DMS114 treated with DMSO at 0.1 percent for 48 hours (cell line): ENCODE data around the gene ANTKMT.
A peak's percentile ranks its signal among the peaks of the same experiment; 100 is the strongest.
"Not testable (repeated sequence)": the region's sequence is repeated elsewhere in the genome, so short reads cannot be mapped to it uniquely, and the experiment has no call there.

Source experiments
- DNase-seq: peaks from one replicate; lab custom pipeline; 2025; ENCODE audit not compliant: unreplicated experiment; lab: John Stamatoyannopoulos, UW

ANTKMT gene

DNA sequence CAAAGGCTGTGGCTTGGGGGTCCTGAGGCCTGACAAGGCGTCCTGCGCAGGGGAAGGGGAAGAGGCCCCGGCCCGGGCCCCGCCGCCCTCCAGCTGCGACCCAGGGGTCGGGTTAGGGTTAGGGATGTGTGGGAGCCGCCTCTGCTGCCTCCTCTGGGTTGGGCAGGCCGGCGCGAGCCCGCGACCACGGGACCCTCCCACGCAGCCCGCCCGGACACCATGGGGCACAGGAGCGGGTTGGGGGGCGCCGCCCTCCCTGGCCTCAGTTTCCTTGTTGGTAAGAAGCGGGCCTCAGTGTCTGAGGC, 19.5 kb downstream of the ANTKMT start:
- DNase-seq: no peak

DNA sequence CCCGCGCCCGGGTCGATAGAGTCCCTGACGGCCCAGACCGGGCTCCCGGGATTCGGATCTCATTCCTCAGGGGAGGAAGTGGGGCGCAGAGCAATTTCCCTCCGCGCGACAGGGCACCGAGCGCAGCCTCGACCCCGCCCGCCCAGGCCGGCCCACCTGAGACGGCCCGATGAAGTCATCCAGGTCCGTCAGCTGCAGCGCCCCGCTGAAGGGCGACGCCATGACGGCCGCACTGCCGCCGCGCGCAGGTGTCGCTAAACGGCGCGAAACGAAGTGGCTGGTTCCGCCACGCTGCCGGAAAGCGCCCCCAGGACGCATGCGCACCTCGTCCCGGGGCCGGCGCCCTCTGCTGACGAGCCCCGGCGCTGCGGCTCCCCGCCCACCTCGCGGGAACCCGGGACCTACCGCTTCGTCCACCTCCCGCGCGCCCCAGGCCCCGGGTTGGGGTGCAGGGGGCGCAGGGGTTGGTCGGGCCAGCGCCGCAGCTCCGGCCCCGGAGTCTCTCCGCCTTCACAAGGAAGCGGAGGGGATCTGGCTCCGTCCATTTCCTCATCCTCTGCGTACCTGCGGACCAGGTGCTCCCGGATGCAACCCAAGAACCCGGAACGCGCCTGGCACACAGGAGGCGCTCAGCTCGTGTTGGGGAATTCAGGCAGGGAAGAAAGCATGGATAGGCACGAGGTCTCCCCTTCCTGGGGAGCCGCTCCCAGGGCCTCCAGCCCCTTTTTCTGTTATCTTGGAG, 20.0 kb downstream of the ANTKMT start, which contains the start of gene CIAO3:
TSS of gene CIAO3 (minus strand) at position 234 of the 742 bp plus-strand sequence. CDS start at position 222, 12 bp downstream.
- peak; percentile 42 for DNase-seq

DNA sequence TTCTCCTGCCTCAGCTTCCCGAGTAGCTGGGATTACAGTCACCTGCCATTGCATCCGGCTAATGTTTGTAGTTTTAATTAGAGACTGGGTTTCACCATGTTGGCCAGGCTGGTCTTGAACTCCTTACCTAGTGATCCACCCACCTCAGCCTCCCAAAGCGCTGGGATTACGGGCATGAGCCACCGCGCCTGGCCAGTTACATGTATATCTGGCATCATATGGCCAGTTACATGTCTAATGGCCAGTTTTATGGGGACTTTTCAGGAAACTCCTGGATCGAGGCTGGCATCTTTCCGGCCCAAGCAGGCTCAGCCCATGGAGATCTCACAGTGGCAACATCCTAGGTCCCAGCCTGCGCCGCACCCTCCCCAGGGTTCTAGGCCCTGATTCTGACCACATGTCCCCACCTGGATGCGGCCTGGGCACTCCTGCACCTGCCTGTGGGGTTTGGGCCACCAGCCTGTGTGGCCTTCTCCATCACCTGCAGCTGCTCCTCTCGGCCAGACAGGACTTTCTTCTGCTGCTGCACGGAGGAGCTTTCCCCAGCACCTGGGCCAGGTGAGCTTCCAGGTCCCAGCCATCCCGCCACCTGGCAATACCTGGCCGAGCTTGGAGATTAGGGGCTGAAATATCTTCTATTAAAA, 21.2 kb downstream of the ANTKMT start:
- DNase-seq: no peak

DNA sequence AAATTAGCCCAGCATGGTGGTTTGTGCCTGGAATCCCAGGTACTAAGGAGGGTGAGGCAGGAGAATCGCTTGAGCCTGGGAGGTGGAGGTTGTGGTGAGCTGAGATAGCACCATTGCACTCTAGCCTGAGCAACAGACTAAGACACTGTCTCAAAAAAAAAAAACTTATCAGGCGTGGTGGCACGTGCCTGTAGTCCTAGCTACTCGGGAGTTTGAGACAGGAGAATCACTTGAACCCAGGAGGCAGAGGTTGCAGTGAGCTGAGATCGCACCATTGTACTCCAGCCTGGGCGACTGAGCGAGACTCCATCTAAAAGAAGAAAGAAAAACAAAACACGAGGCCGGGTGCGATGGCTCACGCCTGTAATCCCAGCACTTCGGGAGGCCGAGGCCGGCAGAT, 21.9 kb downstream of the ANTKMT start:
- not testable (repeated sequence) for DNase-seq

DNA sequence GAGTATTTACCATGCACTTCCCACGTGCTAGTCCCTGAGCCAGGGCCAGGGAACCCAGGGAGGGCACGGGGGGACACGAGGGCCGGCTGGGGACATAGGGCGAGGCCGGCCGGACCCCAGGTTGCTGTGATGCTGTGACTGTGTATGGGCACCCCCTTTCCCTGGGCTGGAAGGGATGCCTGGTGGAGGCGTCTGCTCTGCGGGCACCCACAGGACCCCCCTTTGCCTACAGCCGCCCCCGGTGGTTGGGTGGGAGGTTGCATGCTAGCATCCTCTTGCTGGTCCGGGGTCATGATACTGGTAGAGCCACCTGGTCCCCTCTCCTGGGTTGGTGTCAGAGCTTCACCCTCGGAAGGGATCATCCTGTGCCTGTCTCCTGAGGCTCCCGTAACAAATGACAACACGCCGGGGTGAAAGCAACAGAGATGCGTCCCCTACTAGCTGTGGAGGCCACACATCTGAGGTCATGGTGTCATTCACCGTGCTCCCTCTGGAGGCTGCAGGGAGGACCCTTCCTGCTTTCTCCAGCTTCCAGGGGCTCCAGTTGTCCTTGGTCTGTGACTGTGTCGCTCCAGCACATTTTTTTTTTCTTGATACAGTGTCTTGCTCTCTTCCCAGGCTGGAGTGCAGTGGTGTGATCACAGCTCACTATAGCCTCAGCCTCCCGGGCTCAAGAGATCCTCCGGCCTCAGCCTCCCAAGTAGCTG, 23.0 kb downstream of the ANTKMT start:
- DNase-seq: no peak

DNA sequence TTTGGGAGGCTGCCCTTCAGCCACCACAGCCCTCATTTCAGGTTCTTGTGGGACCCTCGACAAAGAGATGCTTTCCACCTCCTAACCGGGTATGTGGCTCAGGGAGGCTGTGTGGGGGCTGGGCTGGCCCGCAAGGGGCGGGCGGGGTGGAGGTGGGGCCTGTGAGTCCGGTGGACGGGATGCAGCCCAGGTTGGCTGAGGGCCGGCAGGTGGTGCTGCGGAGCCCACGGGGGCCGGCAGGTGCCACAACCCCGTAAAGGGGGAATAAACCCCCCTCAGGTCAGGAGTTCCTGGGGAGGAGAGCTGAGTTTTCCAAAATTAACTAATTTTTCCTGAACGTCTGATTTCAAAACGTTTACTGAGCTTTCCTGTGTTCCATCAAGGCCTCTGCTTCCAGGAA, 24.8 kb downstream of the ANTKMT start:
- no peak for DNase-seq

DNA sequence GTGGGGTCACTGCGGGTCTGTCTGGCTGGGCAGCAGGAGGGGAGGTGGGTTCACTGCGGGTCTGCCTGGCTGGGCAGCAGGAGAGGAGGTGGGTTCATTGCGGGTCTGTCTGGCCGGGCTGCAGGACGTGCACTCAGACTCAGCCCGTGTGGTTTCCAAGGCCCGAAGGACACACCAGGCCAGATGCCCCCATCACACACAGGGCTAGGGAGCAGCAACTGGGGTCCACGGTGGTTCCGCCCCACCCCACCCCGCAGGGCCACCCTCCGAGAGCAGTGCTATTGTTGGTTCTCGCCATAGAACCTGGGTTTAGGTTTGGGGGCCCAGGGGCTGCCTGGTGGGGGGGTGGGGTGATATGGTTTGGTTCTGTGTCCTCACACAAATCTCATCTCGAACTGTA, 25.7 kb downstream of the ANTKMT start:
- no peak for DNase-seq

DNA sequence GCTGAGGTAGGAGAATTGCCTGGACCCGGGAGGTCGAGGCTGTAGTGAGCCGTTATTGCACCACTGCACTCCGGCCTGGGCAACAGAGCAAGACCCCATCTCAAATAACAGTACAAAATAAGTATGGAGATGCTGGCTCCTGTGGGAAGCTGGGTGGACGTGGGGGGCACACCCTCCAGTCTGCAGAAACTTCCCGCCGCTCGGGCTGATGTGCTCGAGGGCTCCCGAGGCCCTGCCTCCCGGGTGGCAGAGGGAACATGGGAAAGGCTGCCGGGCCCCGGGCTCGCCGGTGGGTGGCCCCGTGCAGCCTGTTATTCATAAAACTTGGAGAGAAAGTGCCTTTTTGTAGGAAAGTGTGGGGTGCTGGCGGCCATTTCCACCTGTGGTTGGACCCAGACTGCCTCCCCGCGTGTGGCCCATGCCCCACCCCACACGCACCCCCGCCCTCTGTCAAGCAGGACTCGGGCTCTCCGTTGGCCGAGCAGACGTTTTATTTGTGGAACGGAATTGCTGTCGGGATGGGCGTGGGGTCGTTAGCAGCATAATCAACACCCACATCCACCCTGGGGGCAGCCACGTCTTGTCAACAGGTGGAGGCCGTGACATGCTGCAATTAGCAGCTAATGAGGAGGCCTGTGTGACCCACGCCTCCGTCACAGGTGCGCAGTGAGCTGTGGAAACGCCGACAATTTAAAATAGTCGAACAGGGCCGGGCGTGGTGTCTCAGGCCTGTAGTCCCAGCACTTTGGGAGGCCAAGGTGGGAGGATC, 27.2 kb downstream of the ANTKMT start:
- DNase-seq: no peak

DNA sequence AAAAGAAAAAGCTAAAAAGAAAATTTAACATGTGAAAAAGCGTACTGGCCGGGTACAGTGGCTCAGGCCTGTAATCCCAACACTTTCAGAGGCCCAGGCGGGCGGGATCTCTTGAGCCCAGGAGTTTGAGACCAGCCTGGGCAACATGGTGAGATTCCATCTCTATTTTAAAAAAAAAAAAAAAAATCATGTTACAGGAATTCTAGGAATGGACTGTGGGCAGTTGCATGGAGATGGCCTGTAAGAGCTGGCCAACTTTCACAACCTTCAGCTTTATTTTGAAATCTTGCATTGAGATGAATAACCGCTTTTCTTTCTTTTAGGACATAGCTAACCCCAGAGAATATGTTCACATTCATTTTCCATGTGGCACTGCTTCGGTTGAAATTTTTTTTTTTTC, 28.1 kb downstream of the ANTKMT start:
- no peak for DNase-seq

DNA sequence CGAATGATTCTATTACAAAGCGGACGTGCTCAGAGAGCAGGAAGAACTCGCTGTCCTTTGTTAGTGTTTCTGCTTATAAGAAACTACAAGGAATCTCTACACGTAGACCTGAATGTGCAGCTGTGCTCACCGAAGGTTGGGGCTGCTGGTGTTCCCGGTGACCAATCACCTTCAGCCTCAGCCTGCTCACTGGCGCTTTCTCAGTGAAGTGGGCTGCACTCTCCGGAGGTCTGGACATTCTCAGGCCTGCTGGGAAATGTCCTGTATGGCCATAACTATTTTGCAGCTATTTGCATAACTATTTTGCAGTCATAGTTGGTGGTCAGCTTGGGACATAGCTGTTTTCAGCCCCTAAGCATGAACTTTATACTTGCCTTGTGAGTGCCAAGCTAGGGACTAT, 29.5 kb downstream of the ANTKMT start:
- DNase-seq: no peak

DNA sequence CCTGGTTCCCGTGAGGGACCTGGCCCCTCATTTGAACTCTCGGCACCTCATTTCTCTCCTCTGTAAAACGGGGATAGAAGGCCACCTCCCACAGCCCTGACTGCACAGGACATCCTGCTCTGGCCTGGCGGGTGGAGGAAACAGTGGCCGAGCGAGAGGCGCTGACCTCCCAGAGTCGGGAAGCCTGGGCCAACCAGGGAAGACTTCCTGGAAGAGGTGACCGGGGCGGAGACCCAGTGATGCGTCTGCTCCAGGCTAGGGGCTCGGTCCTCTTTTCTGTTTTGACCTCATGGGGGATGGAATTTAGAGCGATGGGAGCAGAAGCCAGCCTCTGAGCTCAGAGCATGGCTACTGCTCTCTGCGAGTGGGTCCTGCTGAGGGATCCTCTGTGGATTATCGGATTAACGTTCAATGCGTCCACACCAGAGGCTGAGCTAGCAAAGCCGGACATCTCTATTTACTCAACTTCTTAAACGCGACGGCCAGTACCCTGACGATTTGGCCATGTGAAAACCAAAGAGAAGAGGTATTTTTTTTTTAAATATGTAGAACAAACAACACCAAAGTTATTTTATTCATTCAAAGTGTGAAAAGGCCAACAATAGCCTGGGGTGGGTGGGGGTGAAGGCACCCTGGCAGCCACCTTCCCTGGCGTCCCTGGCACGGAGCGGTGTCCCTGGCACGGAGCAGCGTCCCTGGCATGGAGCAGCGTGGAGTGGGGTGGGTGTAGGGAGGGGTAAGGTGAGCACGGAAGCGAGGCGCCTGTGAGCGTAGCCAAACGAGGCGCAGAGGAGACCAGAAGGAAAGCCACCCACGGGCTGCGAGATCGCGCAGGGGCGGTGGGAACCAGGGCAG, 30.4 kb downstream of the ANTKMT start:
- DNase-seq: no peak

DNA sequence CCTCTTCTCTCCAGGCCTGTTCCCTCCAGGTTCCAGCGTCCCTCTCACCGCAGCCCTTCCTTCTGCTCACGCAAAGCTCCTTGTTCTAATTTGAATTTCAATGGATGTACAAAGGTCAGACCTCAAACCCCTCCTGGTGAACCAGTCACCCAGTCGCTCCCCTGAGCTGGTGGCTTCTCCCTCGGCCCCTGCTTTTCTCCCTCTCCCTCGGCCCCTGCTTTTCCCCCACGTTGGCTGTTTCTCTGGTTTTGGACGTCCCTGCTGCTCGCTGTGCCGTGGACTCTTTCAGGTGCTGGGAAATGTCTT, 31.0 kb downstream of the ANTKMT start:
- DNase-seq: no peak

DNA sequence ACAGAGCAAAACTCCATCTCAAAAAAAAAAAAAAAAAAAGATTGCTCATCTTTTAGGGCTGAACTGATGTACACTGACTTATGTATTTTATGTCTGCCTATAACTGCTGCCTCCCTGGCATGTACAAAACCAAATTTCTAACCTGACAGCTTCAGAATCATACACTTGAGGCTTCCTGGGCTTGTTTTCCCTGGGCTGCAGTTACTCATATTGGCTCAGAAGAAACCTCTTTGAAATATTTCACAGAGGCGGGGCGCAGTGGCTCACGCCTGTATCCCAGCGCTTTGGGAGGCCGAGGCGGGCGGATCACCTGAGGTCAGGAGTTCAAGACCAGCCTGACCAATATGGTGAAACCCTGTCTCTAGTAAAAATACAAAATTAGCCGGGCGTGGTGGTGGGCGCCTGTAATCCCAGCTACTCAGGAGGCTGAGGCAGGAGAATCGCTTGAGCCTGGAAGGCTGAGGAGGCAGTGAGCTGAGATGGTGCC, 33.2 kb downstream of the ANTKMT start:
- DNase-seq: not testable (repeated sequence)

DNA sequence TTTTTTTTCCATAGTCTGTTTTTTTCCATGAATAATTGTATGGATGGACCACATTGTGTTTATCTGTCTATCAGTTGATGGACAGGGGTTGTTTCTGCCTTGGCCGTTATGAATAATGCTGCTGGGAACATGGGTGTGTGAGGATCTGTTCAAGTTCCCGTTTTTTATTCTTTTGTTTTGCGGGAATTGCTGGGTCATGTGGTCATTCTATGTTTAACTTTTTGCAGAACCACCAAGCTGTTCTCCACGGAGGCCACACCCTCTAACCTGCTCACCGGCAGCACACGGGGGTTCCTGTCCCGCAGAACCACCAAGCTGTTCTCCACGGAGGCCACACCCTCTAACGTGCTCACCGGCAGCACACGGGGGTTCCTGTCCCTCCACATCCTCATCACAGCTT, 33.7 kb downstream of the ANTKMT start:
- DNase-seq: no peak

DNA sequence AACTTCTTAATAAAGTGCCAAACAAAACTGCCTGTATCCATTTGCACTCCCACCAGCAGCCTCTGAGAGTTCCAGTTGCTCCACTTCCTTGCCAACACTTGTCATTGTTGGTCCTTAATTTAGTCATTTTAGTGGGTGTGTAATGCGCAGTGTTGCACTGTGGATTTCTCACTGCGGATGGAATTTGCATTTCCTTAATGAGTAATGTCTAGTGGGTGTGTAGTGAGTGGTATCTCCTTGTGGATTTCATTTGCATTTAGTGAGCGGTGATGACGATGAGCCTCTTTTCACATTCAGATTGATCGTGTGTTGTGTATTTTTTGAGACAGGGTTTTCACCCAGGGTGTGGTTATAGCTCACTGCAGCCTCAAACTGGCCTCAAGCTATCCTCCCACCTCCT, 35.5 kb downstream of the ANTKMT start:
- no peak for DNase-seq

DNA sequence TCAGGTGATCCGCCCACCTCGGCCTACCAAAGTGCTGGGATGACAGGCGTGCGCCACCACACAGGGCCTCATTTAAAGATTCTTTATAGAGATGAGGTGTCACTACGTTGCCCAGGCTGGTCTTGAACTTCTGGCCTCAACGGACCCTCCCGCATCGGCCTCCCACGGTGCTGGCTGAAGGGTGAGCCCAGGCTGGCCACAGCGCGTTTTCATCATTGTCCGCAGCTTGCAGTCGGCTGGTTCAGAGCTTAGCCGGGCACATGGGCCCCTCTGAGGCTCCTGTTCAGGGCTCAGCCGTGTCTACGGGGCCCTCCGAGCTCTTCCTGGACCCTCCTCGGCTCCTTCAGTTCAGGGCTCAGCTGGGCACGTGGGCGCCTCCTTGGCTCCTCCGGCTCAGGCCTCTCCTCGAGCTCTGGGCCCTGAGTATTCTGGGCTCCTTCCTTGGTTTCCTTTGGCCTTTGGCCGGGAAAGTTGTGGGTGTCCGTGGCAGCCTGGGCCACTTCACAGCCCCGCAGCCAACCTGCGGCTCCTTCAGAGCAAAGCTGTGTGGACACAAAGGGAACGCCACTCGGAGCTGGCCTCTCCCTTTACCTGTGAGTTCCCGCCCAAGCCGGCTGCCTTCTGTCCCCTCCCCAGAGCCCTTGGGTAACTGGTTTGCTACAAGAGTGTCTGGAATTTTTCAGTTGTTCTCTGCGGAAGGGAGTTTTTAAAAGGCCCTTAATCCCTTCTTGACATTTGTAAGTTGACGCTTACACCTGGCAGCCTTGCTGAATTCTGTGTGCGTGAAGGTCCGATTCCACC, 38.4 kb downstream of the ANTKMT start:
- no peak for DNase-seq

DNA sequence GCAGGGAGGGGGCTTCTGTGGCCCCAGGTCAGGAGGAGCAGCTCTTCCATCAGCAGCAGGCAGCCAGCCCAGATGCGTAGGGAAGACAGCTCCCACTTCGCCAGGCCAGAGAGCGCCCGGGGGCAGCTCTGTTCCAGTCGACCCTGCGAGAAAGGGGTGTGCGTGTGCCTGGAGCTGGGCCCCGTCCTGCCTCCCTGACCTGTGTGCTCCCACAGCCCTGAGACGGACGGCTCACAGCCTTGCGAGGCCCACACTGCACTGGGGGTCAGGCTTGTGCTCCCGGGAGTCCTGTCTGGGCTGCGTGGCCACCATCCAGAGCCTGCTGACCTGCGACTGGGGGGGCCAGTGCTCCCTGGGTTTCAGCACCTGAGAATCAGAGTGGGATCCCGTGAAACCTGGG, 39.1 kb downstream of the ANTKMT start:
- no peak for DNase-seq

DNA sequence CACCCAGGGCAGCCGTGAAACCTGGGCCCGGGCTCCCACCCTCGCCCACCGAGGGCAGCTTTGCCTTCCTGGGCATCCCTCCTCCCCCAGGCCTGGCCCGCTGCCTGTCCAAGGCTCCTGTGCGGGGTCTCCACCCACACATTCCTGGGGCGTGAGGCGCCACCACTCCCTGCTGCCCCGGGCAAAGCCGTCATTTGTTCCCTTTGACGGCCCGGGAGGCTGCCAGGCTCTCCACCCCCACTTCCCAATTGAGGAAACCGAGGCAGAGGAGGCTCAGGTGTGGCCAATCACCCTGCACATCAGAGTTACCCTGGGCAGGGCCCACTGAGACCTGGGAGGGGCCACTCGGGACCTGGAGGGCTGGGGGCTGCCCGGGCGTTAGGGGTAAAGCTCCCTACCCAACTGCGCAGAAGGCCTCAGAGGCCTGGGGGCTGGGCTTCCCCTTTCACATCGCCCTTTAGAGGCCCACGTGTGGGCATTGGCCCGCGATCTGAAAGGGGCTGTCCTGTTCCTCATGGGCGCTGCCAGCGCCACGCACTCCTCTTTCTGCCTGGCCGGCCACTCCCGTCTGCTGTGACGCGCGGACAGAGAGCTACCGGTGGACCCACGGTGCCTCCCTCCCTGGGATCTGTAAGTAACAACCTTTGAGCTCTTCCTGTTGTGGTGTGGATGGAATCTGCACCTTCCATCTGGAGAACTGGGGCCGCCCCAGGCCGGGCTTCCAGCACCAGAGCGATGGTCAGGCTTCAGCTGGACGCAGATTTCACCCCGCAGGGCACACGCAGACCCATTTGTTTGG, 39.8 kb downstream of the ANTKMT start, which contains the start of gene MSLN:
TSS of gene MSLN (plus strand) at position 190 of the 799 bp plus-strand sequence. CDS start 1,947 bp downstream, outside the sequence.
- DNase-seq: no peak
